GM12873 (cell line): Measurements from ENCODE around the gene PHACTR4.

ENCODE experiments used
- TF ChIP-seq, protein P1 (sequence below): IDR thresholded peaks from 2 replicates; pipeline ENCODE4 v1.5.1; 2012; ENCODE audit warnings: low read depth, mild to moderate bottlenecking, moderate library complexity, low read length, control low read depth; ENCODE audit not compliant: insufficient read depth; ENCODE audit errors: missing control alignments

PHACTR4 gene

GRCh38 chr1:28501925-28502324 is 132.4 kb downstream of the PHACTR4 start:
- TF ChIP-seq, protein P1, sequence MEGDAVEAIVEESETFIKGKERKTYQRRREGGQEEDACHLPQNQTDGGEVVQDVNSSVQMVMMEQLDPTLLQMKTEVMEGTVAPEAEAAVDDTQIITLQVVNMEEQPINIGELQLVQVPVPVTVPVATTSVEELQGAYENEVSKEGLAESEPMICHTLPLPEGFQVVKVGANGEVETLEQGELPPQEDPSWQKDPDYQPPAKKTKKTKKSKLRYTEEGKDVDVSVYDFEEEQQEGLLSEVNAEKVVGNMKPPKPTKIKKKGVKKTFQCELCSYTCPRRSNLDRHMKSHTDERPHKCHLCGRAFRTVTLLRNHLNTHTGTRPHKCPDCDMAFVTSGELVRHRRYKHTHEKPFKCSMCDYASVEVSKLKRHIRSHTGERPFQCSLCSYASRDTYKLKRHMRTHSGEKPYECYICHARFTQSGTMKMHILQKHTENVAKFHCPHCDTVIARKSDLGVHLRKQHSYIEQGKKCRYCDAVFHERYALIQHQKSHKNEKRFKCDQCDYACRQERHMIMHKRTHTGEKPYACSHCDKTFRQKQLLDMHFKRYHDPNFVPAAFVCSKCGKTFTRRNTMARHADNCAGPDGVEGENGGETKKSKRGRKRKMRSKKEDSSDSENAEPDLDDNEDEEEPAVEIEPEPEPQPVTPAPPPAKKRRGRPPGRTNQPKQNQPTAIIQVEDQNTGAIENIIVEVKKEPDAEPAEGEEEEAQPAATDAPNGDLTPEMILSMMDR = no peak

DNA sequence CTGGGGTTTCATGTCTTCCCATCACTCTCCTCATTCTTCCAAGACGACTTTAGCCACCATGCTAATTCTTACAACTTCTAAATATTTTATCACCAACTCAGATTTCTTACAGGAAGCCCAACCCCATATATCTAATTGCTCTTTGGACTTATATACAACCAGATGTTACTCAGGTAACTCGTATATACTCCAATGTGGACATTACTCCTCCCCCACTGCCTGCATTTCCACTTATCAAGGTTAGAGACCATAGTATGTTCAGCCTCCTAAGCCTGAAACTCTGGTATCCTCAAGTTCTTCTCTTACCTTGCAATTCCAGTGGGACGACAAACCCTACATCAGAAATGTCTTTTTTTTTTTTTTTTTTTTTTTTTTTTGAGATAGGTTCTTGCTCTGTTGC is 133.6 kb downstream of the PHACTR4 start:
- TF ChIP-seq, protein P1 = no peak

- TF ChIP-seq, protein P1 = no peak
These were observed 136.1 kb downstream of the PHACTR4 start, which contains the start of gene RCC1 for GRCh38 chr1:28505406-28506187. TSS of gene RCC1 (plus strand) at chr1:28506043. CDS start at chr1:28529867, 23,824 bp downstream.

DNA sequence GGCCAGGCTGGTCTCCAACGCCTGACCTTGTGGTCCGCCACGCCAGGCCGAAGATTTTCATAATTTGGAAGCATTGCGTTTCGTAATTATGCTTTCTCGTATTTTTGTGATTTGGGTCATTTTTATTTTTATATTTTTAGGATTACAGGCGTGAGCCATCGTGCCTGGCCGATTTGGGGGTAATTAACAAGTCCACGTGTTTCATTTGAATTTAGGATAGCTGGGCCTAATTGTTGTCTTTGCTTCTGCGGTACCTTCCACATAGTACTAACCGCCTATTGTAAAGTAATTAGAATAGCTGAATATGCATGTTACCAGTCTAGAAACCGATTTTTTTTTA is 137.3 kb downstream of the PHACTR4 start:
- TF ChIP-seq, protein P1 = no peak

- TF ChIP-seq, protein P1 = no peak
These were observed 137.7 kb downstream of the PHACTR4 start for GRCh38 chr1:28507247-28507645.

GRCh38 chr1:28507646-28508434 is 138.3 kb downstream of the PHACTR4 start:
- TF ChIP-seq, protein P1 = no peak

GRCh38 chr1:28508435-28508754 is 138.9 kb downstream of the PHACTR4 start:
- TF ChIP-seq, protein P1 = no peak
